H9 (cell line): ENCODE measurements around the gene CDC42EP5. TPM values are rescaled to one million over a fixed set of nuclear protein-coding genes. Genes with fewer than 3 reads are reported as not detected.

Experiments
- DNase-seq: peaks from one replicate; pipeline ENCODE4 v3.0.0-alpha.2; 2017
- H2AFZ ChIP-seq: one replicate; pipeline ENCODE4 v1.6.1; 2013; ENCODE audit warnings: mild to moderate bottlenecking, low read length, control low read depth, moderate library complexity
- H2AK5ac ChIP-seq: 2 replicates; pipeline ENCODE4 v1.6.1; 2013; ENCODE audit warnings: low read length, control low read depth, mixed read lengths; ENCODE audit not compliant: insufficient read length
- H2BK120ac ChIP-seq: one replicate; pipeline ENCODE4 v1.6.1; 2013; ENCODE audit warnings: low read depth, mild to moderate bottlenecking, low read length, control low read depth, inconsistent platforms; ENCODE audit not compliant: poor library complexity, severe bottlenecking
- H2BK12ac ChIP-seq: 2 replicates; pipeline ENCODE4 v1.6.1; 2013; ENCODE audit warnings: low read length, control low read depth, mixed read lengths, low read depth; ENCODE audit not compliant: insufficient read length
- H2BK15ac ChIP-seq: 2 replicates; pipeline ENCODE4 v1.6.1; 2013; ENCODE audit warnings: low read depth, low read length, control low read depth
- H2BK20ac ChIP-seq: one replicate; pipeline ENCODE4 v1.6.1; 2013; ENCODE audit warnings: low read depth, mild to moderate bottlenecking, low read length, control low read depth, inconsistent platforms; ENCODE audit not compliant: poor library complexity, severe bottlenecking
- H2BK5ac ChIP-seq: 2 replicates; pipeline ENCODE4 v1.6.1; 2013; ENCODE audit warnings: low read length, control low read depth, mixed read lengths; ENCODE audit not compliant: insufficient read length
- H3K14ac ChIP-seq: 2 replicates; pipeline ENCODE4 v1.6.1; 2013; ENCODE audit warnings: low read length, control low read depth; ENCODE audit not compliant: insufficient read depth
- H3K18ac ChIP-seq: 2 replicates; pipeline ENCODE4 v1.6.1; 2013; ENCODE audit warnings: low read depth, mild to moderate bottlenecking, mixed read lengths, low read length, control low read depth; ENCODE audit not compliant: insufficient read length
- H3K23ac ChIP-seq: 2 replicates; pipeline ENCODE4 v1.6.1; 2013; ENCODE audit warnings: low read length, control low read depth, mixed read lengths, low read depth; ENCODE audit not compliant: insufficient read length
- H3K23me2 ChIP-seq: 2 replicates; pipeline ENCODE4 v1.6.1; 2013; ENCODE audit warnings: low read depth, mild to moderate bottlenecking, mixed read lengths, low read length, control low read depth; ENCODE audit not compliant: insufficient read length, poor library complexity, severe bottlenecking
- H3K27ac ChIP-seq: 2 replicates; pipeline ENCODE4 v1.5.1; 2013; ENCODE audit warnings: low read length, control low read depth, mixed read lengths, low read depth; ENCODE audit not compliant: insufficient read length
- H3K27me3 ChIP-seq: 2 replicates; pipeline ENCODE4 v1.6.1; 2013; ENCODE audit warnings: low read length, control low read depth, inconsistent platforms; ENCODE audit not compliant: insufficient read depth
- H3K4ac ChIP-seq: 2 replicates; pipeline ENCODE4 v1.6.1; 2013; ENCODE audit warnings: low read depth, mild to moderate bottlenecking, control low read depth, inconsistent platforms, low read length, moderate library complexity
- H3K4me1 ChIP-seq: 2 replicates; pipeline ENCODE4 v1.6.1; 2013; ENCODE audit warnings: low read length, control low read depth, inconsistent platforms; ENCODE audit not compliant: insufficient read depth
- H3K4me2 ChIP-seq: 2 replicates; pipeline ENCODE4 v1.6.1; 2013; ENCODE audit warnings: low read length, control low read depth, mixed read lengths; ENCODE audit not compliant: insufficient read length, insufficient read depth
- H3K56ac ChIP-seq: 2 replicates; pipeline ENCODE4 v1.6.1; 2013; ENCODE audit warnings: low read depth, mild to moderate bottlenecking, mixed read lengths, low read length, control low read depth; ENCODE audit not compliant: insufficient read length
- H3K79me1 ChIP-seq: 2 replicates; pipeline ENCODE4 v1.6.1; 2013; ENCODE audit warnings: low read depth, mild to moderate bottlenecking, moderate library complexity, low read length, control low read depth, inconsistent platforms; ENCODE audit not compliant: insufficient read depth, poor library complexity, severe bottlenecking
- H3K79me2 ChIP-seq: 2 replicates; pipeline ENCODE4 v1.6.1; 2013; ENCODE audit warnings: low read length, control low read depth, inconsistent platforms; ENCODE audit not compliant: insufficient read depth
- H3K9ac ChIP-seq: 2 replicates; pipeline ENCODE4 v1.6.1; 2013; ENCODE audit warnings: low read length, control low read depth, mixed read lengths; ENCODE audit not compliant: insufficient read length; ENCODE audit errors: extremely low read depth
- H3K9me3 ChIP-seq: one replicate; pipeline ENCODE4 v1.6.1; 2013; ENCODE audit warnings: low read depth, low read length, inconsistent platforms; ENCODE audit not compliant: control insufficient read depth
- H3T11ph ChIP-seq: one replicate; pipeline ENCODE4 v1.6.1; 2013; ENCODE audit warnings: mild to moderate bottlenecking, low read length, control low read depth, inconsistent platforms
- H4K20me1 ChIP-seq: one replicate; pipeline ENCODE4 v1.6.1; 2013; ENCODE audit not compliant: control insufficient read depth, insufficient read length, insufficient read depth
- H4K5ac ChIP-seq: 2 replicates; pipeline ENCODE4 v1.6.1; 2013; ENCODE audit warnings: low read depth, mild to moderate bottlenecking, mixed read lengths, low read length, control low read depth; ENCODE audit not compliant: insufficient read length
- H4K8ac ChIP-seq: replicated peaks from 2 replicates; pipeline ENCODE4 v1.6.1; 2013; ENCODE audit warnings: low read length, control low read depth, mixed read lengths, low read depth; ENCODE audit not compliant: insufficient read length
- H4K91ac ChIP-seq: 2 replicates; pipeline ENCODE4 v1.6.1; 2013; ENCODE audit warnings: low read depth, mild to moderate bottlenecking, moderate library complexity, mixed read lengths, low read length, control low read depth; ENCODE audit not compliant: insufficient read length
- H3K27ac Mint-ChIP-seq, 3 experiments: 2 replicates in 2 of 3; 3 replicates in 1 of 3; pipeline ENCODE4 v1.8.0; 2020 to 2021; ENCODE audit warnings: mixed read lengths in 3 of 3, mild to moderate bottlenecking in 1 of 3, moderate library complexity in 1 of 3
- H3K27me3 Mint-ChIP-seq: 2 replicates; pipeline ENCODE4 v1.8.0; 2021; ENCODE audit warnings: low read depth, mild to moderate bottlenecking, moderate library complexity, mixed read lengths
- H3K36me3 Mint-ChIP-seq, 3 experiments: 2 replicates in 2 of 3; 3 replicates in 1 of 3; pipeline ENCODE4 v1.8.0; 2020 to 2021; ENCODE audit warnings: low read depth in 3 of 3, mixed read lengths in 3 of 3; ENCODE audit not compliant: insufficient read depth in 1 of 3
- H3K4me1 Mint-ChIP-seq, 2 experiments: 2 replicates each; pipeline ENCODE4 v1.8.0; 2020; ENCODE audit warnings: mixed read lengths in 2 of 2
- H3K4me3 Mint-ChIP-seq, 2 experiments: 2 replicates in 1 of 2; 3 replicates in 1 of 2; pipeline ENCODE4 v1.8.0; 2020 to 2021; ENCODE audit warnings: mild to moderate bottlenecking in 2 of 2, mixed read lengths in 2 of 2, moderate library complexity in 1 of 2
- H3K9me3 Mint-ChIP-seq, 2 experiments: 2 replicates in 1 of 2; 3 replicates in 1 of 2; pipeline ENCODE4 v1.8.0; 2020; ENCODE audit warnings: mild to moderate bottlenecking in 2 of 2, mixed read lengths in 2 of 2, moderate library complexity in 1 of 2
- CTCF ChIP-seq: fragments of 200-600 bp; sonication (generic); conservative IDR thresholded peaks from 3 replicates; pipeline ENCODE4 v1.8.0; 2021; ENCODE audit warnings: antibody characterized with exemption, mild to moderate bottlenecking
- WGBS: extraction: QIAGEN DNeasy Blood & Tissue Kit; methylation state at CpG from one replicate; pipeline ENCODE4 v1.1.7; 2013; ENCODE audit warnings: missing lambda C conversion rate, low lambda C conversion rate, mixed read lengths; ENCODE audit not compliant: insufficient read length; ENCODE audit errors: extremely low coverage; 5-methylcytosine and 5-hydroxymethylcytosine counted together
- total RNA-seq: library from RNA; stranded (reverse); gene quantifications from 2 replicates; pipeline ENCODE4 v1.2.1, GENCODE V29; 2021

Gene CDC42EP5
- total RNA-seq, 1 experiment from 2014 or later = 1.6 TPM

GRCh38 chr19:54428323-54429175 is 44.5 kb downstream of the CDC42EP5 start:
- Histone ChIP-seq H3K56ac (no peak overlapping the region), H3K4me1 (no peaks in the 10 kb centered on the region), H3T11ph (no peak overlapping the region), H3K79me2 (no peaks in the 10 kb centered on the region), H3K79me1 (no peaks in the 10 kb centered on the region), H3K14ac (no peak overlapping the region), H2BK12ac (no peak overlapping the region), H4K20me1 (no peaks in the 10 kb centered on the region), H2BK20ac (no peak overlapping the region), H3K9me3 (no peaks in the 10 kb centered on the region), H3K9ac (no peak overlapping the region), H3K23me2 (peaks cover 3% of the 10 kb centered on the region), H2BK120ac (no peak overlapping the region), H3K18ac (no peak overlapping the region), H3K27ac (no peak overlapping the region), H2BK15ac (no peak overlapping the region), H3K4me2 (no peak overlapping the region), H4K8ac (no peak overlapping the region), H2BK5ac (no peak overlapping the region), H3K27me3 (no peaks in the 10 kb centered on the region; the same call in 1 of the 2 replicates), H4K5ac (no peak overlapping the region), H3K4ac (no peak overlapping the region), H2AK5ac (no peak overlapping the region), H3K23ac (no peak overlapping the region), H2AFZ (no peak overlapping the region), H4K91ac (no peak overlapping the region)
- peaks cover 16 to 49% (median 44%) of the 10 kb centered on the region in 3 experiments; a peak in 6 of 7 replicates for H3K36me3 Mint-ChIP-seq
- no peak for DNase-seq
- H3K9me3 Mint-ChIP-seq = peaks cover 0 to 3% of the 10 kb centered on the region in 2 experiments; a peak in 1 of 5 replicates
- peaks cover 19 to 26% of the 10 kb centered on the region in 2 experiments for H3K4me1 Mint-ChIP-seq
- H3K27ac Mint-ChIP-seq = peak overlapping the region in 1 of 3 experiments; percentile 87; a peak in 1 of 7 replicates
- TF ChIP-seq CTCF = no peak
- WGBS = no CpG with 5 or more reads among the region's 11 CpGs
- peaks cover 74% of the 10 kb centered on the region for H3K27me3 Mint-ChIP-seq
- no peak overlapping the region; a peak in 1 of 5 replicates for H3K4me3 Mint-ChIP-seq
